DMS153 treated with DMSO at 0.1 percent for 48 hours (cell line): ENCODE data around the gene HEXD.

Experiments used
- DNase-seq: peaks from one replicate; lab custom pipeline; 2025; ENCODE audit not compliant: unreplicated experiment; lab: John Stamatoyannopoulos, UW

HEXD gene

DNA sequence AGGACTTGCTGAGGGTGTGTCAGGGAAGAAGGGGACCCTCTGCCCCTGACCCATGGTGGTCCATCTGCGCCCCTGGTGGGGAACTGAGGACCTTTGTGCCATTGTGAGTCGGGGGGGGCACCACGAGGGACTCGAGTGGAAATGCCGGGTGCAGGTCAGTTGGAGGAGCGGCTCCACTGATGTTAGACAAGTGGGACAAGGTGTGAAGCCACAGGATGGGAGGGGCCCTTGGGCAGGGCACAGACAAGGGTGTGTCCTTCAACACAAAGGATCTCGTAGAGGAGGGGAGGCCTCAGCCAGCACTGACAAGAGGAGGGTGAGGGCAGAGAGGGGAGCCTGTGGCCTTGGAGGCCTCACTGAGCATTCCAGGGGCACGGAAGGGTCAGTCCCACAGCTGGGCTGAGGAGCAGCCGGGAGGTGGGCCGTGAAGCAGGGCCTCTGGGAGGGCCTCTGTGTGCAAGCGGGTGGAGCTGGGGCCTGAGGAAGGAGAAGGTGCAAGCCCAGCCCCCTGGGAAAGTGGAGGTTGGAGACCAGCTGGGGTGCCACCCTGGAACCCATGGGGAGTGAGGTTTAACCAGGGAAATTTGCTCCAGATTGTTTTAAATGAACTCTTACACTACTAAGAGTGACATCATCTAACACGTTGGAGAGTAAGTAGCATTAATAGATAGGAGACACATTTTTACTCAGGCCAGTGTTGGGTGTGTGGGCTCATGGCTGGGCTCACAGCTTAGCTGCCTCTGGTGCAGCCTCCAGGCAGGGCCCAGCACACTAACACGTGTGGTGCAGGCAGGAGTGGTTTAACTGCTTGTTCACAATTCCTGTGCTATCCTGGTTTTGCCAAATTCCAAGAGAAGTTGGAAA lies 68.3 kb downstream of the HEXD start:
- DNase-seq: no peak

GRCh38 chr17:82487910-82488309 lies 69.8 kb downstream of the HEXD start:
- DNase-seq: no peak

- no peak for DNase-seq
Measured at GRCh38 chr17:82489117-82489516, 71.0 kb downstream of the HEXD start.

- no peak for DNase-seq
Measured at GRCh38 chr17:82489851-82490511, 71.8 kb downstream of the HEXD start.

DNA sequence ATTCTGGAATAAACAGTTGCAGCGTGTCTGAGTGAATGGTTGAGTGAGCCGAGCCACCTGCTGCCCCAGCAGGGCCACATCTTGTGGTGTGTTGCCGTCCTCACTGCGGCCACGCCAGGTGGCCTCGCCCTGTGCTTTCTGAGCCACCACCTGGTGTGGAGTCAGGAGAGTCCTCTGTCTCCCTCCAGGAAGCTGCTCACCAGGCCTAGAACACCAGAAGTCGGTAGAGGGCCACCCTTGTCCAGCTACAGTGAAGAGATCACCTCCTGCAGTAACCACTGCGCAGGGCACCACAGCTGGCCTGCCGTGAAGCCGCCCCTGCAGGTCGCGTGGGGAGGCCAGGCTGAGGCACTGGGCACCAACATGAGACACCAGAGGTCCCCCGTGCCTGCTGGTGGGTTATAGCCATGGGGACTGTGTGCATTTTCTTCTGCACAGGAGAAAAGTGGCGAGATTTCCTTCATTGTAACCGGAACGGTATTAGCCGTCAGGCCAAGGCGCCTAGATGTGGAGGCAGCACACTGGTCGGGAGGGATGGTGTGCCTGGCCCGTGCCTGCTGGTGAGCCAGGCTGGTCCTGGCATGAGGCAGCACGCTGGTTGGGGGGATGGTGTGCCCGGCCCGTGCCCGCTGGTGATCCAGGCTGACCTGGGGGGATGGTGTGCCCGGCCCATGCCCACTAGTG lies 72.5 kb downstream of the HEXD start:
- DNase-seq: no peak

DNA sequence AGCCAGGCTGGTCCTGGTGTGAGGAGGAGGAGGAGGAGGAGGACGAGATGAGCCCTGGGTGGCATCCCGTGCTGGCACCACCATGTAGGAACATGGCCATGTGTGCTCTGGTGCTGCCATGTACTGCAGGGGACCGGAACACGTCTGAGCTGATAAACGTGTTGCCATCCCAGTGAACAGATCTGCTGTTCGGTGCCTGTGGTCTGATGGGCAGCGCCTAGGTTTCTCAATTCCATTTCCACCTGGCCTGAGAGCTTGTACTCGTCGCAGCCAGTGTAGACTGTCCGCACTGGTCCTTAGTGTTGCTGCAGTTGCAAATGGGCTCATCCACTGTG lies 73.0 kb downstream of the HEXD start:
- DNase-seq: no peak

DNA sequence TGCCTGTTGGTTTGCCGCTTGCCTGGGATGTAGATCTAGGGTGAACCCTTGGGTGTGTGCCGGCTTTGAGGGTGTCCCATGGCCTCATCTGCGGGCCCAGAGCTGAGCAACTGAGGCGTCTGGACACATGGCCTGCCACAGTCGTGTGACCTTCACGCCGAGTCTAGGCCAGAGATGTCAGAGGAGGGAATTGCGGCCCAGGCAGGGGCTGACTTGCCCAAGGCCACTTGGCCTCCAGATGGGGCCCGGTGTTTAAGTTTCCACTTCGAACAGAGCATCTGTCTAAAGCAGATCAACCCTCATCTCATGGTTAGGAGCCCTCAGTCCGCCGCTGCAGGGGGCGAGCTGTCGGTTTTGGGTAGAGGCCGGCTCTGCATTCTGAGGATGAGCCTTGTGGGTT lies 73.4 kb downstream of the HEXD start:
- no peak for DNase-seq
